GM19452 (cell line): ENCODE measurements around the gene ALMS1.
"Not testable (repeated sequence)": the region's sequence is repeated elsewhere in the genome, so short reads cannot be mapped to it uniquely, and the experiment has no call there.

ENCODE experiments used
- ATAC-seq: cut with Tn5 transposase; IDR thresholded peaks from one replicate; pipeline ENCODE4 v1.9.1; 2021; ENCODE audit not compliant: unreplicated experiment

ALMS1 gene

DNA sequence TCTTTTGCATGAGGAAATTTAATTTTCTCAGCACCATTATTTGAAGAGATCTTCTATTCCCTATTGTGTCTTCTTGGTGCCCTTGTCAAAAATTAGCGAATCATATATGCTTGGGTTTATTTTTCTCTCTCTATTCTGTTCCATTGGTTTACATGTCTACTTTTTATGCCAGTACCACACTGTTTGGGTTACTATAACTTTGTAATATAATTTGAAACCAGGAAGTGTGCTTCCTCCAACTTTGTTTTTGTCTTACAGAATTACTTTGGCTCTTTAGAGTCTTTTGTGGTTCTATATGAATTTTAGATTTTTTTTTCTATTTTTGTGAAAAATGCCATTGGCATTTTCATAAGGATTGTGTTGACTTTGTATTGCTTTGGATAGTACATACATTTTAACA, 17.6 kb downstream of the ALMS1 start:
- ATAC-seq = no peak

DNA sequence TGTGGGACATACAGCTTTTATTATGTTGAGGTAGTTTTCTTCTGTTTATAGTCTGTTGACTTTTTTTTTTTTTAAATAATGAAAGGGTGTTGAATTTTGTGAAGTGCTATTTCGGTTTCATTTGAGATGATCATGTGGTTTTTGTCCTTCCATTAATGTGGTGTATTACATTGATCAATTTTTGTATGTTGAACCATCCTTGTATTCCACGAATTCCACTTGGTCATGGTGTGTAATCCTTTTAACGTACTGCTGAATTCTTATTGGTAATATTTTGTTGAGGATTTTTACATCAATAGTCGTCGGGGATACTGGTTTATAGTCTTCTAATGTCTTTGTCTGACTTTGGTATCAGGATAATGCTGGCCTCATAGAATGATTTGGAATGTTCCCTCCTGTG, 18.8 kb downstream of the ALMS1 start:
- no peak for ATAC-seq

DNA sequence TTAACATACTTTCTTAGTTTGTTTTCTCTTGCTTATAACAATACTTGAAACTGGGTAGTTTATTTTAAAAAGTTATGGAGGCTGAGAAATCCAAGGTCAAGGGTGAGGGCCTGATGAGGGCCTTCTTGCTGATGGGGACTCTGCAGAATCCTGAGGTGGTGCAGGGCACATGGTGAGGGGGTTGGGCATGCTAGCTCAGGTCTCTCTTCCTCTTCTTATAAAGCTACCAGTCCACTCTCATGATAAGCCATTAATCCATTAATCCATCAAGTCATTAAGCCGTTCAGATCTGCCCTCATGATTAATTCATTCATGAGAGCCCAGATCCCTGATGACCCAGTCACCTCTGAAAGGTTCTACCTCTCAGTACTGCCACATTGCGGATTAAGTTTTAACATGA, 21.4 kb downstream of the ALMS1 start:
- no peak for ATAC-seq

DNA sequence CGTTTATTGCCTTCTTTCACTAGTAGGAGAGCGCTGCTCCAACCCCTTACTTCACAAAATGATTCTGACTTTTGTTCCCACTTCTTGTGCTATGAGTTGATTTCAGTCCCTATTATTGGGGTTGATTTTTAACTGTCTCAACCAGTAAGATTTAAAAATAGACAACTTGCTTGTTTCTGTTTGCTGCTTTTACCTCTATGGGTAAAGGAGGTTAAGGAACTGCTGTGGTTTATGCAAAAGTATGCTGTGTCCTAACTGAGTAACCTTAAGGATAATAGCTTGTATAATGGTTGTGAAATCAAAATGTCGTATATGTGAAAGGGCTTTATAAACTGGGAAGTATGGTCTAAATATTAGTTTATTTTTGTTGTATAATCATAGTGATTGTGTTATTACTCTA, 22.6 kb downstream of the ALMS1 start:
- peak; percentile 86 for ATAC-seq

DNA sequence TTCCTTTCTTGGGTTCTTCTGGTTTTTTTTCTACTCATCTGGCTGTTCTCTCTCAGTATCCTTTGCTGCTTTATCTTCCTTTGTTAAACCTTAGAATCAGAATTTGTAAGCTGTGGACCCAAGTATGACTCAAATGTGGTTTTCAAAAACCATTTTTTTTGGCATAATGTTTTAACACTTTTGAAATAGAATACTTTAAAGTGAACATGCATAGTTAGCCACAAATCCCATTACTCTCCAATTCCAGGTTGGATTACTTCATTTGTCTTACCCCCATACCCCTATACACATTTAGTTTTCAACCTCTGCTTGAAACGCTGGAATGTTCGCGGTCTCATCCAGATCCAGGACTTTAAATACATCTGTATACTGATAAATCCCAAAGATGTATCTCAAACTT, 29.1 kb downstream of the ALMS1 start:
- ATAC-seq = no peak

DNA sequence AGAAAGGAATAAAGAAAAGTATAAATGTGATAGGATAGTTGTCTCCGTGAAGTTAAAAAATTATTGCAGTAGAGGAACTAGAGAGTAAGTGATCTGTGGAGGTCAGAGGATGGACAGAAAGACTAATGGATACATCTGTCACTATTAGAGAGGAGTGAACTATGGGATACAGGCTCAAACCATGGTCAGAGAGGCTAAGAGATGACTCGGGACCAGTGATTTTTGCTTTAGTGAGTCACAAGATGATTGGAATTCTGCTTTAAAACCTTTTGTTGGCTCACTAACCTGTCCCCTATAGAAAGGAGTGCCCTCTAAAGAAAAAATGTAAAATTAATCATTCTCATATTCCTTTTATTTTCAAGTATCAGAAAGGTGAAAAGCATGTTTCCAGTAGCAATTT, 30.3 kb downstream of the ALMS1 start:
- no peak for ATAC-seq

DNA sequence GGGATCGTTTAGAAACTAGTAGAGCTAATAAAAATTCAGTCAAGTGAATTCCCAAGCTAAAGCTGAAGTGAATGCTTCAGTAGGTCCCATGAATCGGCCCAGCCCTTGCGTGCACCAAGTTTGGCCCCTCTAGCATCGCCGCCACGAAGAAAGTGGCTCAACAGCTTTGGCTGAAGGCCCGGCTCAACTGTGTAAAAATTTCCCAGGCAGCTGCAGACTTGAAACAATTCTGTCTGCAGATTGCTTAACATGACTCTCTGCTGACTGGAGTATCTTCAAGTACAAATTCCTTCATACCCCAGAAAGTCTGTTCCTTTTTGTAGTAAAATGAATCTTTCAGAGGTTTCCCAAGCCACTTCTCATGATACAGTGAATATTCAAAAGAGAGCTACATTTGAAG, 32.7 kb downstream of the ALMS1 start:
- no peak for ATAC-seq

DNA sequence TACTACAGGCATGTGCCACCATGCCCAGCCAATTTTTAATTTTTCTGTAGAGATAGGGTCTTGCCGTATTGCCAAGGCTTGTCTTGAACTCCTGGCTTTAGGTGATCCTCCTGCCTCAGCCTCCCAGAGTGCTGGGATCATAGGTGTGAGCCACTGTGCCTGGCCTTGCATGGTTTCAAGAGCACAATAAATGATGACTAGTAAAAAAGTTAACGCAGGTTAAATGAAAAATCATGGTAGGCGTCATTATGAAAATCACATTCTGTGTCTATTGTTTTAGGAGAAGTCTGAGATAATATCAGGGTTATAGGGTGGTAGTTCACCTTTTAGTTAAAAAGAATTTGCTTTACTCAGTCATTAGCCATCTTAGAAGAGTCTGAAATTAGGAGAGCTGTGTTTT, 38.3 kb downstream of the ALMS1 start:
- no peak for ATAC-seq

DNA sequence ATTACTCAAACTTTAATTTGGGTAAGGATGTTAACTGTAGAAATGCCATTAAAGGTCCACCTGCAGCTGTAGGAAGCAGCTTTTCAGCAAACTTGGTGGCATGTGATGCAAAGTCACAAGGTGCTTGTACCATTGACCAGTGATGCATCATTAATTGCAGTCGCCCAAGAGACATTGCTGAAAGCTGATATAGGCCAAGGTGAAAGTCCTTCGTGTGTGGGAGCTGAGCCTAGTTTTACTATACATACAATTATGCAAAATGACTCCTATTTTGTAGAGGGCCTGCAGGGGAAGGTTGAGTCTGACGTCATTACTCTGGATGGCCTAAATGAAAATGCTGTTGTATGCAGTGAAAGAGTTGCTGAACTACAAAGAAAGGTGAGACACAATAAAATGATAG, 40.5 kb downstream of the ALMS1 start:
- ATAC-seq = no peak

DNA sequence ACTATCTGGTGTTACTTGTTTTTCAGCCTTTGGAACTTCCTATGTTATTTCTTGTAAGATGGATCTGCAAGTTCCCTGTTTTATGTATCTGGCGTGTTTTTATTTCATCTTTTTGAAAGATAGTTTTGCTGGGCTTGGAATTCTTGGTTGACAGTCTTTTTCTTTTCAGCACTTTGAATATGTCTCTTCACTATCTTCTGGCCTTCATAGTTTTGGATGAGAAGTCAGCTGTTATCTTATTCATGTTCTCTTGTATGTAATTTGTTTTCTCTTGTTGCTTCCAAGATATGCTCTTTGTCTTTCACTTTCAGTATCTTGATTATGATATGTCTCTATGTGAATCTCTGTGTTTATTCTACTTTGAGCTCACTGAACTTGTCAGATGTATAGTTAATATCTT, 50.4 kb downstream of the ALMS1 start:
- ATAC-seq = no peak

DNA sequence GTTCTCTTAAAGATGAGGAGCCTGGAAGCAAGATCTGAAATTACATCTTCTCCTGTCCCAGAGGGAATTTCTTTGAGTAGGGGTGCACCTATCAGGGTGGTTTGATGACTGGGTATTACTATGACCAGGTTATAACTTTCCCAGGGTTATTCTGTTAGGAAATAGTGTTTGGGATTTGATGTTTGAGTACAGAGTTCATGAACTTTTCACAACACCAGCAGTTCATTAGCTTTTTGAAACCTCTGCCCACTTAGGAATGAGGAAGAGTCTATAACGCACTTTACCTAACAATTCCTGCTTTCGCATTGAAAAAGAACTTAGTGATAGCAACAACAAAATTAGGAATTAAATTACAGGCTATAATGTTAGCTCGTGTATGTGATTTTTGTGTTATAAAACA, 58.6 kb downstream of the ALMS1 start:
- no peak for ATAC-seq

DNA sequence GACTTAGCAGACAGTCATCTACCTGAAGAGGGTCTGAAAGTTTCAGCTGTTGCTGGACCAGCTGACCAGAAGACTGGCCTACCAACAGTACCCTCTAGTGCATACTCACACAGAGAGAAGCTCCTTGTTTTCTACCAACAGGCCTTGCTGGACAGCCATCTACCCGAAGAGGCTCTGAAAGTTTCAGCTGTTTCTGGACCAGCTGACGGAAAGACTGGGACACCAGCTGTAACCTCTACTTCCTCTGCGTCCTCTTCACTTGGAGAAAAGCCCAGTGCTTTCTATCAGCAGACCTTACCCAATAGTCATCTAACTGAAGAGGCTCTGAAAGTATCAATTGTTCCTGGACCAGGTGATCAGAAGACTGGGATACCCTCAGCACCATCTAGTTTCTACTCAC, 63.2 kb downstream of the ALMS1 start:
- ATAC-seq = no peak

DNA sequence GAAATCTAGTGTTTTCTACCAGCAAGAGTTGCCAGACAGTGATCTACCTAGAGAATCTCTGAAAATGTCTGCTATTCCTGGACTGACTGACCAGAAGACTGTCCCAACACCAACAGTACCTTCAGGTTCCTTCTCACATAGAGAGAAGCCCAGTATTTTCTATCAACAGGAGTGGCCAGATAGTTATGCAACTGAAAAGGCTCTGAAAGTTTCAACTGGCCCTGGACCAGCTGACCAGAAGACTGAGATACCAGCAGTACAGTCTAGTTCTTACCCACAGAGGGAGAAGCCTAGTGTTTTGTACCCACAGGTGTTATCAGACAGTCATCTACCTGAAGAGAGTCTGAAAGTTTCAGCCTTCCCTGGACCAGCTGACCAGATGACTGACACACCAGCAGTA, 63.8 kb downstream of the ALMS1 start:
- ATAC-seq = no peak

DNA sequence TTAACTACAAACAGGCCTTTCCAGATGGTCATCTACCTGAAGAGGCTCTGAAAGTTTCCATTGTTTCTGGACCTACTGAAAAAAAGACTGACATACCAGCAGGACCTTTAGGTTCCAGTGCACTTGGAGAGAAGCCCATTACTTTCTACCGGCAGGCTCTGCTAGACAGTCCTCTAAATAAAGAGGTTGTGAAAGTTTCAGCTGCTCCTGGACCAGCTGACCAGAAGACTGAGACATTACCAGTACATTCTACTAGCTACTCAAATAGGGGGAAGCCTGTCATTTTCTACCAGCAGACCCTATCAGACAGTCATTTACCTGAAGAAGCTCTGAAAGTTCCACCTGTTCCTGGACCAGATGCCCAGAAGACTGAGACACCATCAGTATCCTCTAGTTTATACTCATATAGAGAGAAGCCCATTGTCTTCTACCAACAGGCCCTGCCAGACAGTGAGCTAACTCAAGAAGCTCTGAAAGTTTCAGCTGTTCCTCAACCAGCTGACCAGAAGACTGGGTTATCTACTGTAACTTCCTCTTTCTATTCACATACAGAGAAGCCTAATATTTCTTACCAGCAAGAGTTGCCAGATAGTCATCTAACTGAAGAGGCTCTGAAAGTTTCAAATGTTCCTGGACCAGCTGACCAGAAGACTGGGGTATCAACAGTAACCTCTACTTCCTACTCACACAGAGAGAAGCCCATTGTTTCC, 65.8 kb downstream of the ALMS1 start:
- ATAC-seq = peak; percentile 93

DNA sequence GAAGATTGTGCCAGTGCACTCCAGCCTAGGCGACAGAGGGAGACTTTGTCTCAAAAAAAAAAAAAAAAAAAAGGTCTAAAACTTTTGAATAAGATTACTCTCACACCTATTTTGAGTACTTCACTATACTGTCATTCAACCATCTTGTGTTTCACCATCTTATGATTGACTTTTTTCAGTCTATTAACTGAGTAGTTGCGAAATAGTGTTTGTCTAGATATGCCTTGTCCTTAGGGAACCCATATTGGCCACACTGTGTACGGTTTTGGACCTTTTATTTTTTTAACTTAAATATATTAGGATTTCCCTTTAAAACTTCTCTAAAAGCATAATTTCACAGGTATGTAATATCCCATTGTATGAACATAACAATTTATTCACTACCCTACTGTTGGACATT, 72.3 kb downstream of the ALMS1 start:
- ATAC-seq = no peak

DNA sequence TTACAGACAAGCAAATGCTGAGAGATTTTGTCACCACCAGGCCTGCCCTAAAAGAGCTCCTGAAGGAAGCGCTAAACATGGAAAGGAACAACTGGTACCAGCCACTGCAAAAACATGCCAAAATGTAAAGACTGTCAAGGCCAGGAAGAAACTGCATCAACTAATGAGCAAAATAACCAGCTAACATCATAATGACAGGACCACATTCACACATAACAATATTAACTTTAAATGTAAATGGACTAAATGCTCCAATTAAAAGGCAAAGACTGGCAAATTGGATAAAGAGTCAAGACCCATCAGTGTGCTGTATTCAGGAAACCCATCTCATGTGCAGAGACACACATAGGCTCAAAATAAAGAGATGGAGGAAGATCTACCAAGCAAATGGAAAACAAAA, 76.8 kb downstream of the ALMS1 start:
- not testable (repeated sequence) for ATAC-seq

DNA sequence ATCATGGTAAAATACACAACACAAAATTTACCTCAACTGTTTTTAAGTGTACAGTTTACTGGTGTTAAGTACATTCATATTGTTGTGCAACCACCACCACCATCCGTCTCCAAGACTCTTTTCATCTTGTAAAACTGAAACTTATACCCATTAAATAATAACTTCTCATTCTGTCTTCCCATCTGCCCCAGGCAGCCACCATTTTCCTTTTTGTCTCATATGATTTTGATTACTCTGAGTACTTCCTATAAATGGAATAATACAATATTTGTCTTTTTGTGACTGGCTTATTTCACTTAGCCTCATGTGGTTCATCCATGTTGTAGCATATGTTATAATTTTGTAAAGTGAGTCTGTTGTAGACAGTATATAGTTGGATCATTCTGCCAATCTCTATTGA, 82.7 kb downstream of the ALMS1 start:
- no peak for ATAC-seq

DNA sequence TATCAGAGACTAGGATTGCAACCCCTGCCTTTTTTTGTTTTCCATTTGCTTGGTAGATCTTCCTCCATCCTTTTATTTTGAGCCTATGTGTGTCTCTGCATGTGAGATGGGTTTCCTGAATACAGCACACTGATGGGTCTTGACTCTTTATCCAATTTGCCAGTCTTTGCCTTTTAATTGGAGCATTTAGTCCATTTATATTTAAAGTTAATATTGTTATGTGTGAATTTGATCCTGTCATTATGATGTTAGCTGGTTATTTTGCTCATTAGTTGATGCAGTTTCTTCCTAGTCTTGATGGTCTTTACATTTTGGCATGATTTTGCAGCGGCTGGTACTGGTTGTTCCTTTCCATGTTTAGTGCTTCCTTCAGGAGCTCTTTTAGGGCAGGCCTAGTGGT, 98.2 kb downstream of the ALMS1 start:
- not testable (repeated sequence) for ATAC-seq

DNA sequence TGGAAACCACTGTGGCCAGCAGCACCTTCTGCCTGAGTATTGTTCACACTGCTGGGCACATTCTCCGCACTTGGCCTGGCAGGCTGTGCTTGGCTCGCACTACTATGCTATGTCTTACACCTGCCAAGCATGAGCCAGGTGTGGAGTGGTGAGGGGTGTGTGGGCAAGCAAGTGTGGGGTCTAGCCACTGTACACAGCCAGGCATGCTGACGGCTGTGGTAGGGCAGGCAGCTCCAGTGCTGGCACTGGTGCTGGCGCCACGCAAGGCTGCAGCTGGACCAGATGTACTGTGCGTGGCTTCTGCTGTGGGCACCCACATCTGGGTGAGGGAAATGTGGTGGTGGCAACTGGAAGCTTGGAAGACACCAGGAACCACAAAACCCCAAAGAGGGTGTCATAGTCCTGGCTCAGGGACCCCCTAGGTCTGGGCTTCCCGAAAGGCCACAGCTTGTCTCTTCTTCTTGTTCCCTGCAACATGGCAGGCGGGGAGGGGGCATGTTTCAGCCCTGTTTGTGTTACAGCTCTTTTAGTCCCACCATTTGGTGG, 101.5 kb downstream of the ALMS1 start:
- ATAC-seq = no peak

DNA sequence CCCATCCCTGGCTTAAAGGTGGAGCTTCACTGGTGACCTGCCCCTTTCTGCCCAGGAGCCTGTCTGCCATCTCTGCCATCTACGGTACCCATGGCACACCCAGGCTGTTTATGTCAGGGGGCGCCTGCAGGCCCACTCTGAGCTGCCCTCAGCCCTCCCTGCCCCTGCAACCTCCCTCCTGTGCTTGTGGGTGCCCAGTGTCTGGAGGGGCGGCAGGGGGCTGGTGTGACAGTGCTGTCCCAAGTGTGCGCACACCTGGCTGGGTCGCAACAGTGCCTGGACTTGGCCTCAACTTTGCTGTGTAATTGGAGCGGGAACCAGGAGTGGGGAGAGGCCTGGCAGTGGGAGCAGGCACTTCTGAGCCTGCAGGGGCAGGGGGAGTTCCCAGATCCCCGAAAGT, 102.4 kb downstream of the ALMS1 start:
- no peak for ATAC-seq

DNA sequence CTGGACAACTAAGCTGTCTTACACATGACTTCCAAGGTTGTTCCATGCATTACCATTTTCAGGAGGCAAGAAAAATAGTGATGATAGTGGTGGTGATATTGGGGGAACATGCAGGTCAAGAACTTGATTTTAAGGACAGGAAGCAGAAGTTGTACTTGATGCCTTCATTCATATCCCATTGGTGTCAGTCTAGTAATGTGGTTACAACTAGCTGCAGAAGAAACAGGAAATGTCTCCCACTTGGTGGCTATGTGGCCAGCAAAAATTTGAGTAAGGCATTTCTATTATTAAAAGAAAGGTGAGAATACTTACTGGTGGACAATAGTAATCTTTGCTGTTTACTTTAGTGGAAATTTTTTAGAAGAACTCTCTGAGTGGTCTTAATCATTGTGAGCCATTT, 103.4 kb downstream of the ALMS1 start:
- no peak for ATAC-seq

DNA sequence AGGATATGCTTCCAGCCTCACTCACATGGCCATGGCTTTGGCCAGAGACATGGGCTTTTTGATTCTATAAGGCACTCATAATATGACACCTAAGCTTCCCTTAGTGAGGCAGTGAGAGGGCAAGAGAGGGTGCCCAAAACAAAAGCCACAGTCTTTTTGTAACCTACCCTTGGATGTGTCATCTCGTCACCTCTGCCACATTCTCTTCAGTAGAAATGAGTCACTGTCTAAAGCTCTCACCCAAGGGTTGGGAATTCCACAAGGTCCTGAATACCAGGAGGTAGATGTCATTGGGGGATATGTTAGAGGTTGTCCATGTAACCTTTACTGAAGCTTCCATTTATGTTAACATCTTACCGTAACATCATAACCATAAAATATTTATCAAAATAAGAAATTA, 108.4 kb downstream of the ALMS1 start:
- ATAC-seq = no peak

DNA sequence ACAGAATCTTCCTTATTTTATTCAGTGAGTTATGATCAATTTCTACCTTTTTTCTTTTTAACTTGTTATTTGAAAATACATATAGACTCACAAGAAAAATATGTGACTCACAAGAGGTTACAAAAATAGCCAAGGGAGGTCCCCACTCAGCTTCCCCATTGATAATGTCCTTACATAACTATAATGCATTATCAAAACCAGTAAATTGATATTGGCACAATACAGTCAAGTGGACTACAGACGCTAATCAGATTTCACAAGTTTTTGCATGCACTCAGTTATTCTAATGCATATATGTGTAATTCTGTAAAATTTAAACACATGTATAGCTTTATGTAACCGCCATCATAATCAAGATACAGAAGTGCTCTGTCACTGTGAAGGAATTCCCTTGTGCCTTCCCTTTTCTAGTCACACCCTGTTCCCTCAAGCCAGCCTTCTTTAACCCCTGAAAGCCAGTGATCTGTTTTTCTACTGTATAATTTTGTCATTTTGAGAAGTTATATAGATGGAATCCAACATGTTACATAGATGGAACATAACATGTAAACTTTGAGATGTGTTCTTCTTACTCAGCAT, 118.4 kb downstream of the ALMS1 start:
- no peak for ATAC-seq
